Gastrocnemius medialis (tissue), 4 donors: Measurements from ENCODE around the gene FBXO42.

Experiments
- POLR2A ChIP-seq, 2 donors: fragments of 450-650 bp; IDR thresholded peaks; one replicate each; pipeline ENCODE4 v1.6.1; 2017; ENCODE audit warnings: antibody characterized with exemption in 2 of 2, mild to moderate bottlenecking in 2 of 2, moderate library complexity in 2 of 2
- TF ChIP-seq, protein P1 (sequence below), 5 experiments: fragments of 450-650 bp in 3 of 5; fragments of 200-600 bp in 2 of 5; sonication (generic) in 2 of 5; IDR thresholded peaks in 4 of 5; conservative IDR thresholded peaks in 1 of 5; 1 replicate in 4 of 5; 2 replicates in 1 of 5; pipeline ENCODE4 v1.5.1; 2016 to 2019; ENCODE audit warnings: antibody characterized with exemption in 5 of 5, mild to moderate bottlenecking in 3 of 5, moderate library complexity in 3 of 5

DNA sequence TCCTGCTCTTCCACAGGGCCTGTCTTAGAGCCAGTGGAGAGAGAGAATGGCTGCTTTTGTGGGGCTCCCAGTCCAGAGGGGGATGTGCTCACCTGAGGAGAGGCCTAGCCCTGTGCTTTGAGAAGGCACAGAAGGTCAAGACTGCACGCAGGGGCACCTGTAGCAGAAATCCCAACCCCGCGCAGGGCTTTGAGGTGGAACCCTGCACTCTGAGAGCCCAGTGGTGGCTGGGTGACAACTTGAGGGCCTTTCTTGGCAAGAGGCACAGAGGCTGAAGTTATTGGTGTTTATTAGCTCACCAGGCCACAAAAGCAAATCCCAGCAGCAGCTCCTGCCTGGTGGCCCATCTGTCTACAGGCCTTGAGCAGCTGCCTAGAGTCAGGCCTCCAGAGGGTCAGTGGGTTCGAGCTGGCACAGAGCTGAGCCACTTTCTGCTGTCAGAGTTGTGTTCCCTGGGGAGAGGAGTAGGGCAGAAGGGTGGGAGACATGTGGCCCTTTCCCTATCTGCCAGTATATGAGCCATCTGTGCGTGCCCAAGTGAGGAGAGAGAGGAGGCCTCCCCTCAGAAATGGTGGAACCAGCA, 46.2 kb upstream of the FBXO42 start:
- TF ChIP-seq, protein P1, sequence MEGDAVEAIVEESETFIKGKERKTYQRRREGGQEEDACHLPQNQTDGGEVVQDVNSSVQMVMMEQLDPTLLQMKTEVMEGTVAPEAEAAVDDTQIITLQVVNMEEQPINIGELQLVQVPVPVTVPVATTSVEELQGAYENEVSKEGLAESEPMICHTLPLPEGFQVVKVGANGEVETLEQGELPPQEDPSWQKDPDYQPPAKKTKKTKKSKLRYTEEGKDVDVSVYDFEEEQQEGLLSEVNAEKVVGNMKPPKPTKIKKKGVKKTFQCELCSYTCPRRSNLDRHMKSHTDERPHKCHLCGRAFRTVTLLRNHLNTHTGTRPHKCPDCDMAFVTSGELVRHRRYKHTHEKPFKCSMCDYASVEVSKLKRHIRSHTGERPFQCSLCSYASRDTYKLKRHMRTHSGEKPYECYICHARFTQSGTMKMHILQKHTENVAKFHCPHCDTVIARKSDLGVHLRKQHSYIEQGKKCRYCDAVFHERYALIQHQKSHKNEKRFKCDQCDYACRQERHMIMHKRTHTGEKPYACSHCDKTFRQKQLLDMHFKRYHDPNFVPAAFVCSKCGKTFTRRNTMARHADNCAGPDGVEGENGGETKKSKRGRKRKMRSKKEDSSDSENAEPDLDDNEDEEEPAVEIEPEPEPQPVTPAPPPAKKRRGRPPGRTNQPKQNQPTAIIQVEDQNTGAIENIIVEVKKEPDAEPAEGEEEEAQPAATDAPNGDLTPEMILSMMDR (IDR thresholded peaks at IDR 0.05 in 4 of 5, conservative IDR thresholded peaks at IDR 0.05 in 1 of 5), result no peak
- TF ChIP-seq POLR2A (IDR thresholded peaks at IDR 0.05), result no peak
